GM18907 (cell line): ENCODE results near the gene NTHL1.

Source experiments
- ATAC-seq: cut with Tn5 transposase; IDR thresholded peaks from one replicate; pipeline ENCODE4 v1.9.1; 2021; ENCODE audit warnings: mild to moderate bottlenecking, moderate library complexity; ENCODE audit not compliant: unreplicated experiment

NTHL1 gene

DNA sequence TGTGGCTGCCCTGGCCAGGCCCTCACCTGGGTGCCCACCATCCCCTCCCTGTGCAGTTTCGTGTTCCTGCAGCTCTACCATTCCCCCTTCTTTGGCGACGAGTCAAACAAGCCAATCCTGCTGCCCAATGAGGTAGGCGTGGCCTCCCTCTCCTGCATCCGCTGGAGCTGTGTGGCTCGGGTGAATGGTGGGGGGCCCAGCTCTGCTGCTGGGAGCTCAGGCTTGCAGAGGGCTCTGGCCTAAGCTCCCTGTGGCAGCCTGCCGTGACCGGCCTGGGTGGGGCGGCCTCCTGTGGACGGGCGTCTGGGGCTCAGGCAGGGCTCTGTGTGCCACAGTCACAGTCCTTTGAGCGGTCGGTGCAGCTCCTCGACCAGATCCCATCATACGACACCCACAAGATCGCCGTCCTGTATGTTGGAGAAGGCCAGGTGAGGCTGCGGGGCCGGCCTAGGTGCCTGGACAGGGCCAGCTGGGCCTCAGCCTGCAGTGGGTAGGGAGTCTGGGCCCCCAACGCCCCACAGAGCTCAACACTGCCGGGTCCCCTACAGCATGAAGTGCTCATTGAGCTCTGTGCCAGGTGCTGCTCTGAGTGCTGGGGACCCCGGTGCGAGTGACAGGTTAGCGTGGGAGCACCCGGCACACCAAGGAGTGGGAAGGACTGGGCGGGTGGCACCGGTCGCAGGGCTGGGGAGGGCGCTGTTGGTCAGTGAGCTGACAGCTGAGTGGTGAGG is 37.4 kb upstream of the NTHL1 start:
- no peak for ATAC-seq

- no peak for ATAC-seq
Observed at GRCh38 chr16:2083876-2084780, 36.5 kb upstream of the NTHL1 start.

- no peak for ATAC-seq
Observed at GRCh38 chr16:2083409-2083808, 35.8 kb upstream of the NTHL1 start.

GRCh38 chr16:2082983-2083364 is 35.3 kb upstream of the NTHL1 start:
- ATAC-seq = no peak

DNA sequence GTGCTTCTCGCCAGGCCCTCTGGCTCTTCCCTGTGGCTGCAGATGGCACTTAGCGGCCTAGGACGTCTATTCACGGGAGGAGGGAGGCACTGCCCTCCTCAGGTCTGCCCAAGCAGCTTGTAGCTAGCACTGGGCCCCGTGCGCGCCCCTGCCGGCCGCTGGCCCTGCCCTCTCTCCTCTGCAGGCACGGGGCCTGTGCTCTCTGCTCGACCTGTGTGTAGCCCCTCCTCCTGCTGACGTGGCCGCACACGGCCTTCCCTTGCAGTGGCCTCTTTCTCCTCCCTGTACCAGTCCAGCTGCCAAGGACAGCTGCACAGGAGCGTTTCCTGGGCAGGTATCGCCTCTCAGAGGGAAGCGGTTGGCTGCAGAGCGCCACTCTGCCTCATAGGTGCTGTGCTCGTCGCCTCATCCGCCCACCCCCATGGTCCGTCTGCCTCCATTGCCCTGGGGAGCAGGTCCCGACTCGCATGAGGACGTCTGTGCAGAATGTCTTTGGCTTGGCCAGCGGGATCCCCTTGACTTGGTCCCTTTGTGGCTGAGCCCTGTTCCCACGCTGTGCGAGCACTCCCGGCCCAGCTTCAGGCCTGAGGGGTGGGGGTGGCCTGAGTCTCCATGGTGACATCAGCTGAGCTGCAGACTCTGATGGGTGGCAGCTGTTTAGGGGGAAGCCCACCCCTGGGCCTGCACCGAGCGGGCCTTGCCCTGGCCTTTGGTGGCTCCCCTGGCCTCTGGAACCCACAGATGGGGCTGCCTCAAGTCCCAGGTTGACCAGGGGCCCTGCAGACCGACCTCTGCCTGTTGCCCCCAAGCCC is 34.7 kb upstream of the NTHL1 start:
- no peak for ATAC-seq

- no peak for ATAC-seq
Observed at GRCh38 chr16:2081201-2082084, 33.8 kb upstream of the NTHL1 start.

DNA sequence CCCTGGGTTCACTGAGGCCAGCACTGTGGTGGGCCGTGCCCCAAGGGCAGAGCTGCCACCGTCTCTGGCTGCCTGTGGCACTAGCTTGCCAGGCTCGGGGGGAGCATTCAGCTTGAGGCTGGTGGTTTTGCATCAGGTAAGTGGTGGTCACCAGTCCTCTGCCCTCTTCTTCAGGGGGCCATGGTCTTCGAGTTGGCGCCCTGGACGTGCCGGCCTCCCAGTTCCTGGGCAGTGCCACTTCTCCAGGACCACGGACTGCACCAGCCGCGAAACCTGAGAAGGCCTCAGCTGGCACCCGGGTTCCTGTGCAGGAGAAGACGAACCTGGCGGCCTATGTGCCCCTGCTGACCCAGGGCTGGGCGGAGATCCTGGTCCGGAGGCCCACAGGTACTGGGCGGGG is 32.4 kb upstream of the NTHL1 start:
- no peak for ATAC-seq

GRCh38 chr16:2079311-2079800 is 31.7 kb upstream of the NTHL1 start:
- no peak for ATAC-seq

DNA sequence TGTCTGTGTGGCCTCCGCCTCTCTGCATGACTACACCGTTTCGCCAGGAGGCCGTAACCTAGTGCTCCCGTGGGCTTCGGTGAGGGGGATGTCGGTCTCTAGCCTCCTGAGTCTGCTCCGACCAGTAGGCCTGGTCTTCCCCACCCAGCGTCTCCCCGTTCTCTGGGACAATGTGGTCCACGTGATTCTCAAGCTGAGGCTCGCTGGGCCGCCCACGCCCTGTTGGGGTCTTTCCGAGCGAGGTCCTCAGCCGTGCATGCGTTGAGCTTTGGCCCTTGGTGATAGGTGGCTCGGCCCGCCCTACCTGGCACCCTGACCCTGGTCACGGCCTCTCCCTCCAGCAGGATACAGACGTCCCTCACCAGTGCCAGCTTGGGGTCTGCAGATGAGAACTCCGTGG is 31.1 kb upstream of the NTHL1 start:
- ATAC-seq = no peak

GRCh38 chr16:2078096-2078495 is 30.5 kb upstream of the NTHL1 start:
- ATAC-seq = no peak

GRCh38 chr16:2077696-2078095 is 30.1 kb upstream of the NTHL1 start:
- no peak for ATAC-seq

GRCh38 chr16:2077016-2077415 is 29.4 kb upstream of the NTHL1 start:
- no peak for ATAC-seq

- ATAC-seq = no peak
Observed at GRCh38 chr16:2076072-2076865, 28.6 kb upstream of the NTHL1 start.

DNA sequence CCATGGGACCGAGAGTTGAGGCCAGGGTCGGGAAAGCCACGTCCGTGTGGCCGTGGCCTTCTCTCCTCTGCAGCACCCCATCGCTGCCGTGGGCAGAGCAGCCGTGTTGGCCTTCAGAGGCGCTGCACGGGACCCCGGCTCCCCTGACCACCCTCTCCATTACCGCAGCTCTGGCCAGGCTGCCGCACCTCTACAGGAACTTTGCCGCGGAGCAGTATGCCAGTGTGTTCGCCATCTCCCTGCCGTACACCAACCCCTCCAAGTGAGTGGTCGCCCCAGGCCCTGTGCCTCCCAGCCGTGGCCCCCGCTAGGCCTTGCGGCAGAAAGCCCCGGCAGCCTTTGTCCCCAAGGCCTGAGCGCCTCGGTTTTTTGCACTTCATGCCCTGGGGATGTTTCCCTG is 28.0 kb upstream of the NTHL1 start:
- no peak for ATAC-seq

DNA sequence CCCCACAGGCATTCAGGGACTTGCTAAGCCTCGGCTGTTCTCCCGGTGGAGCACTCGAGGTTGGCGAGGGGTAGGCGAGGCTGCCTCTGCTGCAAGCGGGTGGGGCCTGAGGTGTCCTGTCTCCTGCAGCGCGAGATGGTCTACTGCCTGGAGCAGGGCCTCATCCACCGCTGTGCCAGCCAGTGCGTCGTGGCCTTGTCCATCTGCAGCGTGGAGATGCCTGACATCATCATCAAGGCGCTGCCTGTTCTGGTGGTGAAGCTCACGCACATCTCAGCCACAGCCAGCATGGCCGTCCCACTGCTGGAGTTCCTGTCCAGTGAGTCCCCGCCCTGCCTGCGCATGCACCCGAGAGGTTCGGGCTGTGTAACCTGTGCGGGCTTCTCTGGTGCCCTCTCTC is 26.4 kb upstream of the NTHL1 start:
- ATAC-seq = no peak

- ATAC-seq = no peak
Observed at GRCh38 chr16:2072926-2073325, 25.3 kb upstream of the NTHL1 start.

- no peak for ATAC-seq
Observed at GRCh38 chr16:2071454-2072202, 24.0 kb upstream of the NTHL1 start.

DNA sequence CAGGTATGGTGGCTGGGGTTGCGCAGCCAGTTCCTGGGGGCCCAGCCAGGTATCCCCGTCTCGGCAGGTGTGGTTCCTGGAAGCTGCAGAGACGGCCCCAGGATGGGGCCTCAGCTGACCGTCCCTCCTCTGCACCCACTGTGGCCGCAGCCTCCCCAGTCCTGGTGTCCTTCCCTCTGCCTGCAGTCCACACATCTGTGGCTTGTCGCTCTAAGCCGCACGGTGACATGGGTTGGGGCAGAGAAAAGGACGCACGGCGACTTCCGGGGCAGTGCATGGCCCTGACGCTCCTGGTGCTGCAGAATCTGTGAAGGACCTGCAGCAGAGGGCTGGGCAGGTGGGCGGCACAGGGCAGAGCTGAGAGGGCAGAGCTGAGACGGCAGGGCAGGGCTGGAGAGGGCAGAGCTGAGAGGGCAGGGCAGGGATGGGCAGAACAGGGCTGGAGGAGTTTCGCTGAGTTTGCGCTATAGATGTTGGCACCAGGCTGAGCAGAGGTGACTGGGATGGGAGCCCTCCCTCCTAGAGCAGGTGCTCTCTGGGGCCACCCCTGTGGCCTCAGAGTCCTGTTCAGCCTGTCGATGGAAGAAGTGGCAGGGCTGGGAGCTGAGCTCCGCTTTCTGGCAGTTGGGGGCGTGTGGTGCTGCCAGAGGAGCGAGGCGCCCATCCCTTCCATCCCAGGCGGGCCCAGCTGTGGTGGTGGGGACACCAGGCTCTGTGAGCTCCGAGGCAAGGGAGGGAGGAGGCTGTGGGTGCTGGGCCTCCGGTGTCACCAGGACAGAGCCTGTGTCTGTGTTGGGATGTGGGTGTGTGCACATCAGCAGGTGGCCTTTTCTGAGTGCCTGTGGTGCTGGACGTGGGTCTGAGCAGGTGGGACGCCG is 23.2 kb upstream of the NTHL1 start:
- no peak for ATAC-seq
